ENCODE data around the gene IL4I1.
"Not testable (repeated sequence)": the region's sequence is repeated elsewhere in the genome, so short reads cannot be mapped to it uniquely, and the experiment has no call there.

The IL4I1 gene, protein sequence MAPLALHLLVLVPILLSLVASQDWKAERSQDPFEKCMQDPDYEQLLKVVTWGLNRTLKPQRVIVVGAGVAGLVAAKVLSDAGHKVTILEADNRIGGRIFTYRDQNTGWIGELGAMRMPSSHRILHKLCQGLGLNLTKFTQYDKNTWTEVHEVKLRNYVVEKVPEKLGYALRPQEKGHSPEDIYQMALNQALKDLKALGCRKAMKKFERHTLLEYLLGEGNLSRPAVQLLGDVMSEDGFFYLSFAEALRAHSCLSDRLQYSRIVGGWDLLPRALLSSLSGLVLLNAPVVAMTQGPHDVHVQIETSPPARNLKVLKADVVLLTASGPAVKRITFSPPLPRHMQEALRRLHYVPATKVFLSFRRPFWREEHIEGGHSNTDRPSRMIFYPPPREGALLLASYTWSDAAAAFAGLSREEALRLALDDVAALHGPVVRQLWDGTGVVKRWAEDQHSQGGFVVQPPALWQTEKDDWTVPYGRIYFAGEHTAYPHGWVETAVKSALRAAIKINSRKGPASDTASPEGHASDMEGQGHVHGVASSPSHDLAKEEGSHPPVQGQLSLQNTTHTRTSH

DNA sequence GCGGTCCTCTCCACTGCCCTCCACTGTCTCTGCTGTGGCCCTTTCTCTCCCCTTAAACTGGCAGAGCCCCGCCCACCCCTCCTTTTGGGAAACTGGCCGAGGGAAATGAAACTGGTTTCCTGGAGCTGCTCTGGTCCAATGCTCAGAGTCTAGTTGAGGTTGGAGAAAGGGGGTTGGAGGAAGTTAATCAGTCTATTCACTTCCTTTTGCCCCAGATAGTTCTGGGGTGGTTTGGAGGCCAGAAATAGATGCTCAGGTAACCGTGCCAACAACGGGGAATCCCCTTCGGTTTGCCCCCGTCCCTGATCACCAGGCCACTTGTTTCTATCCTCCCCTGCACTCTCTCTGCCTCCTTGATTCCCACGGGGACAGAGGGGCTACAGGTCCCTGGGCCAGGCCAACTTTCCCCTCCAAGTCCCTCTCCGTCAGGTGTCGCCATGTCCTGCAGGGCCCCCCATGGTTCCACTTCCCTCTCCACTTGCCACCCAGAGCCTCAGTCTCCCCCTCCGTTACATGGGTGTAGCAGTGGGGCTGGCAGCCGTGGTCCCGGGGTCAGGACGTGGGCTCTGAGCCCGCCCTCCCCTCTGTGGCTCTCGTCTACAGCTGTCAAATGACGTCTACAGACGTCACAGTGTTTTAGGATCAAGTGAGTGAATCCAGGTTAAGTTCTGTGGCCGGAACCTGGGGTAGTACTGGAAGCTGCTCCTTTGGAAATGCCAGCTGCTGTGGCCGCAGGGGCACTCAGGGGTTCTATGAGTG, at the start of gene IL4I1:
TSS of gene IL4I1 (minus strand) at position 25 of the 759 bp plus-strand sequence. CDS start 727 bp downstream, outside the sequence.
- H3K4me3 ChIP-seq (ENCODE audit: low read length): peak within 1 kb of the TSS; percentile 47; the same call in 1 of the 2 replicates
- TF ChIP-seq ZNF274 (IDR thresholded peaks at IDR 0.05; ENCODE audit: low read depth, low read length): no peak

DNA sequence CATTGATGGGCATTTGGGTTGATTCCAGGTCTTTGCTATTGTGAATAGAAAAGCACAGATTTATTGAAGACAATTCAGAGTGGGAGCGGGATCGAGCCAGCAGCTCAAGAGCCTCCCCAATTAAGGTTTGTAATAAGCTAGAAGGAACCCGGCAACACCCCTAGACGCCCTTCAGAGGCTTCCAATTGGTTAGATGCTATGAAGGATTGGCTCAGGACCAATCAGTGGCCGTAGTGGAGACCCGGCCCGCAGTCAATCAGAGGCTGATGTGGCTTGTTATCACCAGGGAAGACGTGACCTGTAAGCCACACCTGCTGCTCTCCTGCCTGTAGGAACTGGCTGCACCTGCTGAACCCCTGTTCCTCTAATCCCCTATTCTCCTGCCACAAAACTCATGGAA, 49.7 kb upstream of the IL4I1 start:
- H3K4me3 ChIP-seq (ENCODE audit: low read length): no peak overlapping the region
- TF ChIP-seq ZNF274 (IDR thresholded peaks at IDR 0.05; ENCODE audit: low read depth, low read length): no peak

- not testable (repeated sequence) for H3K4me3 ChIP-seq (ENCODE audit: low read length)
These were observed 47.9 kb upstream of the IL4I1 start for GRCh38 chr19:49944567-49944966.

GRCh38 chr19:49940482-49940791, 43.8 kb upstream of the IL4I1 start:
- H3K4me3 ChIP-seq (ENCODE audit: low read length): no peak overlapping the region
- no peak for TF ChIP-seq ZNF274 (IDR thresholded peaks at IDR 0.05; ENCODE audit: low read depth, low read length)

GRCh38 chr19:49939721-49940481, 43.2 kb upstream of the IL4I1 start:
- TF ChIP-seq ZNF274 (IDR thresholded peaks at IDR 0.05; ENCODE audit: low read depth, low read length): no peak
- H3K4me3 ChIP-seq (ENCODE audit: low read length): no peak overlapping the region

GRCh38 chr19:49938662-49939061, 42.0 kb upstream of the IL4I1 start:
- TF ChIP-seq ZNF274 (IDR thresholded peaks at IDR 0.05; ENCODE audit: low read depth, low read length): no peak
- H3K4me3 ChIP-seq (ENCODE audit: low read length): no peak overlapping the region

- no peak for TF ChIP-seq ZNF274 (IDR thresholded peaks at IDR 0.05; ENCODE audit: low read depth, low read length)
- H3K4me3 ChIP-seq (ENCODE audit: low read length): no peak overlapping the region; the same call in 1 of the 2 replicates
These were observed 41.2 kb upstream of the IL4I1 start for GRCh38 chr19:49937750-49938381.

DNA sequence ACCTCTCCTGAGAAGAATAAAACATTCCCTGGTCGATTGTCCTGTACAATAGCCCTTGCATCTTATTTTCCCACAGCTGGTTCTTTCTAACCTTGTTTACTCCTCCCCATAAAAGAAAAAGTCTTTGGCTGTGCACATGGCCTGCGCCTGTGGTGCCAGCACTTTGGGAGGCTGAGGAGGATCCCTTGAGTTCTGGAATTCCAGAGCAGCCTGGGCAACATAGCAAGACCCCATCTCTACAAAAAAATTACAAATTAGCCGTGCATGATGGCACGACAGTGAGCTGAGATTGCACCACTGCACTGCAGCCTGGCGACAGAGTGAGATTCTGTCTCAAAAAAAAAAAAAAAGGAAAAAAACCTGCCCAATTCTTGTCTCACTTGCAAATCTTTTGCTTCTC, 39.9 kb upstream of the IL4I1 start:
- H3K4me3 ChIP-seq (ENCODE audit: low read length): no peak overlapping the region
- TF ChIP-seq ZNF274 (IDR thresholded peaks at IDR 0.05; ENCODE audit: low read depth, low read length): no peak

DNA sequence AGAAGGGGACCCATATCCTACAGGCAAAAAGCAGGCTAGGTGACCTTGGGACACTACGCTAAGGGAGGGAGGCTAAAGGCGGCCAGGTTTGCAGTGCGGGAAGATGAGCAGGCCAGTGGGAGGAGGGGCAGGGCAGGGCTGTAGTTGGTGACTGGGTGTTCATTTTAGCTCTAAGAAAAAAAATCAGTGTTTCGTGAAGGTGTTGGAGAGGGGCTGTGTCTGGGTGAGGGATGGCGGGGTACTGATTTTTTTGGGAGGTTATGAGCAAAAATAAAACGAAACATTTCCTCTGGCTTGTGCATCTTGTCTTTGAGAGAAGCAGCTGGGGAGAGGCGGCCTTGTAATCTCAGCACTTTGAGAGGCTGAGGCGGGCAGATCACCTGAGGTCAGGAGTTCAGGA, 37.0 kb upstream of the IL4I1 start:
- no peak overlapping the region for H3K4me3 ChIP-seq (ENCODE audit: low read length)
- TF ChIP-seq ZNF274 (IDR thresholded peaks at IDR 0.05; ENCODE audit: low read depth, low read length): no peak

- TF ChIP-seq ZNF274 (IDR thresholded peaks at IDR 0.05; ENCODE audit: low read depth, low read length): no peak
- no peak overlapping the region for H3K4me3 ChIP-seq (ENCODE audit: low read length)
These were observed 36.0 kb upstream of the IL4I1 start for GRCh38 chr19:49932731-49933131.

DNA sequence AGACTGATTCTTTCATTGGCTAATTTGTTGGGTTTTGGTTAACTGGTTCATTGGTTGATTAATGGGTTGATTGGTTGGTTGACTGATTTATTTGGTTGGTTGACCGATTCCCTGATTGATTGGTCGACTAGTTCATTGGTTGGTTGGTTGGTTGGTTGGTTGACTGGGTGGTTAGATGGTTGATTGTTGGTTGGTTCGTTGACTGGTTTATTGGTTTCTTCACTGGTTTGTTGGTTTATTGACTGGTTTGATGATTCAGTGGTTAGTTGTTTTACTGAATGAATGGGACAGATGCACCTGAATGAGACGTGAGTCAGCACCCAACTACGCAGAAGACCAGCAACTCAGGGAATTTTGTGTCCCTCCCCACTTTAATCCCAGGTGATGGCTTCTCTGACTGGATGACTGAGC, 35.4 kb upstream of the IL4I1 start:
- no peak overlapping the region for H3K4me3 ChIP-seq (ENCODE audit: low read length)
- no peak for TF ChIP-seq ZNF274 (IDR thresholded peaks at IDR 0.05; ENCODE audit: low read depth, low read length)

- H3K4me3 ChIP-seq (ENCODE audit: low read length): no peak overlapping the region
- TF ChIP-seq ZNF274 (IDR thresholded peaks at IDR 0.05; ENCODE audit: low read depth, low read length): no peak
These were observed 34.8 kb upstream of the IL4I1 start for GRCh38 chr19:49931293-49932040.

DNA sequence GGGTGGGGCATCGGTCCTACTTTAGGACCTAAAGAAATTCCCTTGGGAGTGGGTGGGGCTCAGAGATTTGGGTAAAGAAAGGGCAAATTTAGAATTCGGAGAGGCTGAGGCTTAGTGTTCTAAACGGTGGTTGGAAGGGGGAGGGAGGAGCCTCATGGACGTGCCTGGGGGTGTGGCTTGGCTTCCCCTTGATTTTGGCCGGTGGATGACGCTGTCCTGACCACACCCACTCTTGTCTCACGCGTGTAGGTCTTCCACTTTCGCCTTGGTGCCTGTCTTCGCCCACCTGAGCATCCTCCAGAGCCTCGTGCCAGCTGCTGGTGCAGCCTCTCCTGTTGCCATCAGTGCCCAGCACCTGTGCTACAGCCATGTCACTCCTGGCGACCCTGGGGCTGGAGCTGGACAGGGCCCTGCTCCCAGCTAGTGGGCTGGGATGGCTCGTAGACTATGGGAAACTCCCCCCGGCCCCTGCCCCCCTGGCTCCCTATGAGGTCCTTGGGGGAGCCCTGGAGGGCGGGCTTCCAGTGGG, 33.9 kb upstream of the IL4I1 start:
- H3K4me3 ChIP-seq (ENCODE audit: low read length): peak overlapping the region; percentile 16; the same call in 1 of the 2 replicates

More for the DNA sequence above, 33.9 kb upstream of the IL4I1 start:
- TF ChIP-seq ZNF274 (IDR thresholded peaks at IDR 0.05; ENCODE audit: low read depth, low read length): no peak

All from GM08714 (cell line).